ENCODE measurements around the gene MESD.

The MESD gene

GRCh38 chr15:80989518-80990478, at the start of gene MESD:
Gene MESD (minus strand): TSS chr15:80989819. CDS start chr15:80989791, 28 bp downstream.
- DNase-seq = peak; percentile 91

- DNase-seq = no peak
These were observed 49.5 kb upstream of the MESD start for GRCh38 chr15:81038975-81039607.

GRCh38 chr15:81037952-81038743, 48.5 kb upstream of the MESD start:
- DNase-seq = no peak

GRCh38 chr15:81033508-81033907, 43.9 kb upstream of the MESD start:
- DNase-seq = no peak

- no peak for DNase-seq
These were observed 43.2 kb upstream of the MESD start for GRCh38 chr15:81032818-81033217.

GRCh38 chr15:81032355-81032754, 42.7 kb upstream of the MESD start:
- DNase-seq = no peak

GRCh38 chr15:81031203-81031602, 41.6 kb upstream of the MESD start:
- DNase-seq = no peak

- DNase-seq = no peak
These were observed 40.7 kb upstream of the MESD start for GRCh38 chr15:81030301-81030750.

GRCh38 chr15:81029414-81030300, 40.0 kb upstream of the MESD start:
- DNase-seq = no peak

GRCh38 chr15:81026836-81027599, 37.4 kb upstream of the MESD start:
- DNase-seq = no peak

GRCh38 chr15:81025721-81026370, 36.2 kb upstream of the MESD start:
- no peak for DNase-seq

GRCh38 chr15:81024936-81025335, 35.3 kb upstream of the MESD start:
- DNase-seq = no peak

GRCh38 chr15:81024265-81024872, 34.8 kb upstream of the MESD start:
- DNase-seq = no peak

- DNase-seq = no peak
These were observed 34.1 kb upstream of the MESD start for GRCh38 chr15:81023483-81024264.

- DNase-seq = no peak
These were observed 31.7 kb upstream of the MESD start for GRCh38 chr15:81021321-81021720.

GRCh38 chr15:81018197-81018596, 28.6 kb upstream of the MESD start:
- no peak for DNase-seq

- DNase-seq = no peak
These were observed 27.0 kb upstream of the MESD start for GRCh38 chr15:81016489-81017068.

GRCh38 chr15:81015621-81016488, 26.2 kb upstream of the MESD start:
- DNase-seq = no peak
